KOPT-K1 (cell line): ENCODE measurements around the gene DTYMK.
A peak's percentile ranks its signal among the peaks of the same experiment; 100 is the strongest.
"Not testable (repeated sequence)": the region's sequence is repeated elsewhere in the genome, so short reads cannot be mapped to it uniquely, and the experiment has no call there.

Experiments
- H3K27ac ChIP-seq: fragments of 200-600 bp; sonication (generic); 2 replicates; pipeline ENCODE4 v1.5.1; 2016; ENCODE audit warnings: antibody characterized with exemption, mild to moderate bottlenecking, low read depth, low read length; ENCODE audit not compliant: poor library complexity, severe bottlenecking
- H3K36me3 ChIP-seq: fragments of 200-600 bp; sonication (generic); 2 replicates; pipeline ENCODE4 v1.5.1; 2017; ENCODE audit warnings: antibody characterized with exemption, mild to moderate bottlenecking, low read length, moderate library complexity; ENCODE audit not compliant: insufficient read depth
- H3K9me3 ChIP-seq: fragments of 200-600 bp; sonication (generic); 2 replicates; pipeline ENCODE4 v1.5.1; 2017; ENCODE audit warnings: antibody characterized with exemption, low read length, mild to moderate bottlenecking; ENCODE audit not compliant: insufficient read depth, poor library complexity, severe bottlenecking

DTYMK gene

GRCh38 chr2:241686650-241687425, at the start of gene DTYMK:
Gene DTYMK, minus strand, starts transcription at chr2:241686815. Its CDS starts 32 bp downstream, at chr2:241686783.
- Histone ChIP-seq H3K9me3 (no peaks in the 10 kb centered on the region), H3K36me3 (peaks cover 57% of the 10 kb centered on the region), H3K27ac (peak within 1 kb of the TSS; percentile 97)

- Histone ChIP-seq H3K9me3 (no peaks in the 10 kb centered on the region), H3K27ac (no peak overlapping the region)
Observed at GRCh38 chr2:241736111-241736510, 49.5 kb upstream of the DTYMK start.

GRCh38 chr2:241734467-241735208, 48.0 kb upstream of the DTYMK start, which contains the start of gene D2HGDH:
Gene D2HGDH, plus strand, starts transcription at chr2:241734630. Its CDS starts 595 bp downstream, at chr2:241735225.
- no peaks in the 10 kb centered on the region for H3K9me3 ChIP-seq
- H3K27ac ChIP-seq, result peak within 1 kb of the TSS; percentile 96
- peaks cover 11% of the 10 kb centered on the region; the same call in 1 of the 2 replicates for H3K36me3 ChIP-seq

More at GRCh38 chr2:241736111-241736510, 49.5 kb upstream of the DTYMK start:
- H3K36me3 ChIP-seq, result peaks cover 11% of the 10 kb centered on the region; the same call in 1 of the 2 replicates

GRCh38 chr2:241734208-241734466, 47.5 kb upstream of the DTYMK start:
- Histone ChIP-seq H3K9me3 (no peaks in the 10 kb centered on the region), H3K36me3 (peaks cover 11% of the 10 kb centered on the region; the same call in 1 of the 2 replicates), H3K27ac (peak overlapping the region; percentile 96)

GRCh38 chr2:241733391-241734207, 47.0 kb upstream of the DTYMK start:
- Histone ChIP-seq H3K36me3 (peaks cover 8% of the 10 kb centered on the region; the same call in 1 of the 2 replicates), H3K27ac (peak overlapping the region; percentile 96), H3K9me3 (no peaks in the 10 kb centered on the region)

GRCh38 chr2:241732513-241733186, 46.0 kb upstream of the DTYMK start:
- not testable (repeated sequence) for H3K9me3 ChIP-seq, H3K36me3 ChIP-seq
- H3K27ac ChIP-seq, result peak overlapping the region; percentile 96

GRCh38 chr2:241730671-241731293, 44.2 kb upstream of the DTYMK start:
- Histone ChIP-seq H3K27ac (peak overlapping the region; percentile 96), H3K36me3 (peaks cover 17% of the 10 kb centered on the region), H3K9me3 (no peaks in the 10 kb centered on the region)

GRCh38 chr2:241729868-241730267, 43.3 kb upstream of the DTYMK start:
- Histone ChIP-seq H3K9me3 (no peaks in the 10 kb centered on the region), H3K36me3 (peaks cover 26% of the 10 kb centered on the region), H3K27ac (peak overlapping the region; percentile 96)

- Histone ChIP-seq H3K27ac (peak overlapping the region; percentile 40), H3K9me3 (no peaks in the 10 kb centered on the region), H3K36me3 (peaks cover 35% of the 10 kb centered on the region)
Observed at GRCh38 chr2:241728627-241729026, 42.0 kb upstream of the DTYMK start.

- Histone ChIP-seq H3K27ac (peak overlapping the region; percentile 40), H3K9me3 (no peaks in the 10 kb centered on the region), H3K36me3 (peaks cover 42% of the 10 kb centered on the region)
Observed at GRCh38 chr2:241728000-241728399, 41.4 kb upstream of the DTYMK start.

GRCh38 chr2:241726459-241726858, 39.8 kb upstream of the DTYMK start:
- peaks cover 57% of the 10 kb centered on the region for H3K36me3 ChIP-seq
- H3K9me3 ChIP-seq, result no peaks in the 10 kb centered on the region
- peak overlapping the region; percentile 51 for H3K27ac ChIP-seq

GRCh38 chr2:241724975-241725870, 38.6 kb upstream of the DTYMK start:
- Histone ChIP-seq H3K9me3 (no peaks in the 10 kb centered on the region), H3K27ac (peak overlapping the region; percentile 51), H3K36me3 (peaks cover 69% of the 10 kb centered on the region)

GRCh38 chr2:241724259-241724974, 37.8 kb upstream of the DTYMK start:
- H3K36me3 ChIP-seq, result peaks cover 77% of the 10 kb centered on the region
- H3K27ac ChIP-seq, result peak overlapping the region; percentile 49
- no peaks in the 10 kb centered on the region for H3K9me3 ChIP-seq
